Ramos (cell line): Measurements from ENCODE around the gene AKAP6.
"Not testable (repeated sequence)": the region's sequence is repeated elsewhere in the genome, so short reads cannot be mapped to it uniquely, and the experiment has no call there.

Experiments used
- in situ Hi-C: fragments of 300-500 bp; cut with MboI; formaldehyde crosslinking; loops from one replicate; pipeline ENCODE4 v1.14.3; 2022; ENCODE audit warnings: low sequenced_read_pairs; ENCODE audit not compliant: unreplicated experiment

Gene AKAP6

GRCh38 chr14:32757568-32757967 is 428.5 kb downstream of the AKAP6 start:
- in situ Hi-C loops: no loop called here

GRCh38 chr14:32761381-32761968 is 432.4 kb downstream of the AKAP6 start:
- in situ Hi-C loops: no loop called here

GRCh38 chr14:32762886-32763285 is 433.8 kb downstream of the AKAP6 start:
- in situ Hi-C loops: no loop called here

- in situ Hi-C loops: no loop called here
These were observed 434.6 kb downstream of the AKAP6 start for GRCh38 chr14:32763673-32764072.

GRCh38 chr14:32764131-32764530 is 435.0 kb downstream of the AKAP6 start:
- in situ Hi-C loops: no loop called here

GRCh38 chr14:32770422-32770821 is 441.3 kb downstream of the AKAP6 start:
- in situ Hi-C loops: no loop called here

GRCh38 chr14:32774214-32774613 is 445.1 kb downstream of the AKAP6 start:
- in situ Hi-C loops: no loop called here

GRCh38 chr14:32779840-32780239 is 450.7 kb downstream of the AKAP6 start:
- in situ Hi-C loops: no loop called here

GRCh38 chr14:32784405-32784804 is 455.3 kb downstream of the AKAP6 start:
- in situ Hi-C loops: no loop called here

GRCh38 chr14:32785585-32785984 is 456.5 kb downstream of the AKAP6 start:
- in situ Hi-C loops: no loop called here

- in situ Hi-C loops: no loop called here
These were observed 457.8 kb downstream of the AKAP6 start for GRCh38 chr14:32786886-32787285.

GRCh38 chr14:32793033-32793432 is 463.9 kb downstream of the AKAP6 start:
- in situ Hi-C loops: not testable (repeated sequence)

GRCh38 chr14:32800320-32800719 is 471.2 kb downstream of the AKAP6 start:
- in situ Hi-C loops: no loop called here

GRCh38 chr14:32802295-32802694 is 473.2 kb downstream of the AKAP6 start:
- in situ Hi-C loops: no loop called here

GRCh38 chr14:32805979-32806378 is 476.9 kb downstream of the AKAP6 start:
- in situ Hi-C loops: no loop called here

GRCh38 chr14:32808644-32809043 is 479.5 kb downstream of the AKAP6 start:
- in situ Hi-C loops: no loop called here

- in situ Hi-C loops: no loop called here
These were observed 480.2 kb downstream of the AKAP6 start for GRCh38 chr14:32809255-32809654.

- in situ Hi-C loops: no loop called here
These were observed 484.3 kb downstream of the AKAP6 start for GRCh38 chr14:32813401-32813800.

GRCh38 chr14:32814721-32815120 is 485.6 kb downstream of the AKAP6 start:
- in situ Hi-C loops: no loop called here

- in situ Hi-C loops: no loop called here
These were observed 487.5 kb downstream of the AKAP6 start for GRCh38 chr14:32816588-32816987.

- in situ Hi-C loops: no loop called here
These were observed 488.7 kb downstream of the AKAP6 start for GRCh38 chr14:32817780-32818179.

- in situ Hi-C loops: no loop called here
These were observed 489.5 kb downstream of the AKAP6 start for GRCh38 chr14:32818581-32818980.

- in situ Hi-C loops: no loop called here
These were observed 491.1 kb downstream of the AKAP6 start for GRCh38 chr14:32820181-32820580.
